ENCODE data around the gene VPS13A. TPM values are rescaled to one million over a fixed set of nuclear protein-coding genes. Genes with fewer than 3 reads are reported as not detected.
"Not testable (repeated sequence)": the region's sequence is repeated elsewhere in the genome, so short reads cannot be mapped to it uniquely, and the experiment has no call there.

VPS13A gene
- polyA plus RNA-seq, 3 donors: 3.8 to 4.6 (median 4.4) TPM

- H3K27ac ChIP-seq (ENCODE audit: low read depth, low read length): no peak overlapping the region
- WGBS, 3 donors: 38 to 56% (median 48%) methylated on average over 3 of the region's 3 CpGs
Measured at GRCh38 chr9:77438653-77439052, 261.3 kb downstream of the VPS13A start.

- whole genome bisulfite sequencing, 3 donors: 23 to 51% (median 40%) methylated on average over 10 of the region's 10 CpGs
- no peak overlapping the region for H3K27ac ChIP-seq (ENCODE audit: low read depth, low read length)
Measured at GRCh38 chr9:77440057-77440456, 262.7 kb downstream of the VPS13A start.

- H3K27ac ChIP-seq (ENCODE audit: low read depth, low read length): not testable (repeated sequence)
- WGBS, 3 donors: 47 to 79% (median 67%) methylated on average over 7 of the region's 7 CpGs
Measured at GRCh38 chr9:77441124-77441523, 263.8 kb downstream of the VPS13A start.

GRCh38 chr9:77442436-77442835 is 265.1 kb downstream of the VPS13A start:
- WGBS, 3 donors: 80 to 96% (median 88%) methylated on average over 1 of the region's 1 CpG

DNA sequence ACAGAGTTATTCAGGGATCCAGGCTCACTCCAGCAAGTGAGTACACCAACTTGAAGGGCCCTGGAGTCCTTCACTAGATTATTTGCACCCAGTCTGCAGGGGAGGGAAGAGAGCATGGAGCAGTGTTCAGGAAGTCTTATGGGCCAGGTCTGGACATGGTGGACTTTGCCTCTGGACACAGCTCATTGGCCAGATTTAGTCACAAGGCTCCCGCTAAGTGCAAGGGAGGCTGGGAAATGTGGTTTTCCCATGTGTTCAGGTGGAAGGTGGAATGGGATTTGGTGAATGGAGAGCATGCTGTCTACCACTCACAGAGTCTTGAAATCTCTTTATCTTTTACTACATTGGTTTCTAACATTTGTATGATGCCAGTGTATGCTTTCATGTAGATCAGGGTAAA is 270.3 kb downstream of the VPS13A start:
- 98 to 100% (median 100%) methylated on average over 1 of the region's 1 CpG for WGBS, 3 donors
- no peak overlapping the region for H3K27ac ChIP-seq (ENCODE audit: low read depth, low read length)

More at GRCh38 chr9:77442436-77442835, 265.1 kb downstream of the VPS13A start:
- H3K27ac ChIP-seq (ENCODE audit: low read depth, low read length): no peak overlapping the region

GRCh38 chr9:77449240-77450084 is 272.1 kb downstream of the VPS13A start:
- no peak overlapping the region for H3K27ac ChIP-seq (ENCODE audit: low read depth, low read length)
- 67 to 83% (median 76%) methylated on average over 12 of the region's 12 CpGs for WGBS, 3 donors

DNA sequence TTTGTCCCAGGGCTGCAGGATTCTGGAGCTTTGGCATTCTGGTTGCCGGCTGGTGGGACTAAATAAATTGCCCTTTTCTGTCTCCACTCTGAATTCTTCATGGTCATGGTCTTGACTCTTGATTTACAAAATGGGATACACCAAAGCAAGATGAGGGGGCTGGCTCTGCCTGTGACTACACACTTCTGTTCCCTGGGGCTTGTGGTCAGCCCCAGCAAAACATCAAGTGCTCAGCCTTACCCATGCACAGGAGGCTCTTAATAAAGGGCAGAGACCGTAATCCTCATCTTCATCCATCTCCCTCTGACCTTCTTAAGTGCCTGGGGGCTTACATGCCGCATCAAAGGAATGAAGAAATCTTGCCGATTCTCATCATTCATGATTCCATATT is 272.7 kb downstream of the VPS13A start:
- H3K27ac ChIP-seq (ENCODE audit: low read depth, low read length): no peak overlapping the region
- WGBS, 3 donors: 95 to 97% (median 97%) methylated on average over 4 of the region's 4 CpGs

DNA sequence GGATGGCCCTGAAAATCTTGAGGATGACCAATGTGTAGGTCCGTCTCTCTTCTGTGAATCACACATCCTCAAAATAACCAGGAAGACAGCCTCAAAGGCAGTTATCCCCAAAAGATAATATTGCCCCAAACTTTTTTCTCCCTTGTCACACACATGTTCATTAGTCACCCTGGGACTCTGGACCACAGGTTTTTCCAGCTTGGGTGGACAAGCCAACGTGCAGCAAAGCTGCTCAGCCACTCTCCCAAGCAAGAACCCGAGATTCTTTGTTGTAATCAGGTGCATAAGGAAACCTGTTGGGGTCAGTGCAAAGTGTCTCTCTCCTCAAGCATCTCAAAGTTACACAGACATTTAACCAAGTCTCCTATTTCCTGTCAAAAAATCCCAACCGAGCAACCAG is 274.2 kb downstream of the VPS13A start:
- no peak overlapping the region for H3K27ac ChIP-seq (ENCODE audit: low read depth, low read length)
- 80 to 92% (median 91%) methylated on average over 4 of the region's 4 CpGs for WGBS, 3 donors

DNA sequence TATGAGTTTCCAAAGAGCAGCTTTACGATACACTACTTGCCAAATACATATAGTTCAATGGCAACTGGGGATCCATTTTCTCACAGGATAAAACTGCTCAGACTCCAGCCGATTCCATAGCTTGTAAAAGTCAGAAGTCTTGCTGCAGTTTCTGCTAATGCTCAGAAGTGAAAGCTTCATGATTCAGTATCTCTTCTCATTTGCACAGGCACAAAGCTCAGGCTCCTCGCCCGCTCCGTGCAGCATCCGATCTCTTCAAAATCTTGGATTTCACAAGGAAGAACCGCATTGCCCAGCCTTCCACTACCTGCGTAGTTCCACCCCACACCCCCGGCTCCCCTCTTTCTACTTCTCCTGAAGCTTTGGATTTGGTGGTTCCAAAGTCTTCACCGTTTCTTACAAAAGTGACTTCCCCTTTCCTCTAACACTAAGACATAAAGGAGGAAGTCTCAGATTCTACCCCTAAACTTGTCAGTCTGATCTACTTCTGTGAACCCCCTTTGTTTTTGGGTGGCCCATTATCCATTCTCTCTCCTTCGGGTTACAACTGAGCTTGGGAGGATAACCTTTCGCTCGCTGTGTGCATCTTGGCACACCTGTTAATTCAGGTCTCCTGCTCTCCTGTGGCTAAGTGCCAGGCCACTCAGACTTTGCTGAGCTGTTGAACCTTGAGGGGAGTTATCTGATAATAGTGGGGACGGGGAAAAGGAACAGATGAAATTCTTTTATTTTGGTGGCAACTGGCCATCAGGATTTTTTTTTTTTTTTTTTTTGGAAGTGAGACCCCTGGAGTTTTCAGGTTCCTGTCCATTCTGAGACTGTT is 276.7 kb downstream of the VPS13A start:
- no peak overlapping the region for H3K27ac ChIP-seq (ENCODE audit: low read depth, low read length)

GRCh38 chr9:77454663-77455062 is 277.3 kb downstream of the VPS13A start:
- H3K27ac ChIP-seq (ENCODE audit: low read depth, low read length): no peak overlapping the region

More for the DNA sequence above, 276.7 kb downstream of the VPS13A start:
- 63 to 79% (median 63%) methylated on average over 14 of the region's 14 CpGs for WGBS, 3 donors

GRCh38 chr9:77455312-77455927 is 278.1 kb downstream of the VPS13A start:
- WGBS, 3 donors: 67 to 72% (median 68%) methylated on average over 8 of the region's 8 CpGs

More at GRCh38 chr9:77454663-77455062, 277.3 kb downstream of the VPS13A start:
- WGBS, 3 donors: 90 to 98% (median 90%) methylated on average over 3 of the region's 3 CpGs

DNA sequence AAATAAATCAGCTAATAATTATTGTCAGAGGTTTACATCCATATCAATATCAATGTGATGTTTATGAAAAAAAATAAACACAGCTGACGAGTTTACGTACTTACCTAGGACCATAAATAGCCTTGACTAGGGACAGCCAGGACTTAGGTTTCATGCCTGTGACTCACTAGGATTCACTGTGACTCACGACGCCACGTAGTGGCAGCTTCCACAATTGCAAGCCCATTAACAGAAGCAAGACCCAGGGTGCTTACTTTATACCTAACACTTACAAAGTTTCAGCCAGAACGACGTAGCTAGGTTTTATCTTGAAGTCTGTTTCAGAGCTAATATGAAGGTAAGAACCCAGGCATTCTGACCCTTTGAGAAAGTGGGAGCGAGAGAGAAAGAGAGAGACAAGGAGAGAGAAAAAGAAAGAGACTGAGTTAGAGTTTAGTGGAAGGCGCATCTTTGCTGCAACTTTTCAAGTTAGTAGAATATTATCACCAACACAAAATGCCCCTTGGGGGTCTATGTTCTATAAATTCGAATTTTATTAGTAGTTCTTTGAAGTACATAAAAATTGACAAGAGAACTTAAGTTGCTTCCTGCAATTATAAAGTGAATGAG is 279.6 kb downstream of the VPS13A start:
- H3K27ac ChIP-seq (ENCODE audit: low read depth, low read length): no peak overlapping the region
- WGBS, 3 donors: 13 to 21% (median 20%) methylated on average over 10 of the region's 10 CpGs

More at GRCh38 chr9:77455312-77455927, 278.1 kb downstream of the VPS13A start:
- H3K27ac ChIP-seq (ENCODE audit: low read depth, low read length): no peak overlapping the region

DNA sequence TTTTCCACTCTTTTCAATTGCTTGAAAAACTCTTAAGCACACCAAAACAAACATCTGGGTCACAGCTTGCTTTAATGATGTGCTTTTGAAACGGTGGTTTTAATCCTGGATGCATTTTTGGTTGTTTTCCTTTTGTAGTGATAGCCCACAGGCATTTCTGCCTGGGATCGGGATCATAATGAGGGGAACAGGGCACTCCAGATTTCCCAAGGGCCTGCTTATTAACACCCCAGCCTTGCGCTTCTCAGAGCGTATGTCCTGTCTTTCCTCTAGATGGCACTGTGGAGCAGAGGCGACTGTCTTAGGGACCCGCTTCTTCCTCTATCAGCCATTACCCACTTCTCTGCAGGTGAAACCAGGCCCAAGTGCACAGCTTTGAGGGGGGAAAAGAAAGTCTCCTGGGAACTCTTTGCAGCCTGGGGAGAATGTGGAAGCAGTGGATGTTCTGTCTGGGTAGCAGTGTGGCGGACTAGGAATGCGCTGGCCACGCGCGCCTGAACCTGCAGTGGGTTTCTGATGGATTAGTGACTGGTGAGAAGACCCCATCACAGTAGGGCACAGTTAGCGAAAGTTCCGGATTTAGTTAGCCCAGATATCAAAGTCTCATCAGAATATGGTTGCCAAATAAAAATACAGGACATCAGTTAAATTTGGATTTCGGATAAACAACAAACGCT is 280.7 kb downstream of the VPS13A start:
- H3K27ac ChIP-seq (ENCODE audit: low read depth, low read length): no peak overlapping the region
- 48 to 57% (median 50%) methylated on average over 15 of the region's 15 CpGs for WGBS, 3 donors

- 79 to 90% (median 82%) methylated on average over 8 of the region's 8 CpGs for WGBS, 3 donors
- no peak overlapping the region for H3K27ac ChIP-seq (ENCODE audit: low read depth, low read length)
Measured at GRCh38 chr9:77460938-77461337, 283.6 kb downstream of the VPS13A start.

DNA sequence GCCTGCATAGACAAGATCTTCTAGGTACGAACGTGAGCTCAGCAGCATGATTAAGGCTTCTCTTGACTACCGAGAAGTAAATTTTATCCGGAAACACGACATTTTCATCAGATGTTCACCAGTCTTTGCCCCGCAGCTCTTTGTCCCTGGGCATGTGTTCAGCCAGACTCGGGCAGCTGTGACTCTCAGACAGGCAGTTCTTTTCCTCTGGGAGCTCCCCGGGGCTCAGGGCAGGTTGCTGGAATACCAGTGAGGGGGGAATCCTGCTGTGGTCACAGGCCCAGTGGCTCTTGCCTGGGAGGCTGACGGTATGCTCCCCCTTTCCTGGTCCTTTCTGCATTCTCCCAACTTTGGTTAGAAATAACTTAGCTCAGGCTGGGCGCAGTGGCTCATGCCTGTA is 284.7 kb downstream of the VPS13A start:
- H3K27ac ChIP-seq (ENCODE audit: low read depth, low read length): no peak overlapping the region
- WGBS, 3 donors: 83 to 90% (median 87%) methylated on average over 10 of the region's 10 CpGs

DNA sequence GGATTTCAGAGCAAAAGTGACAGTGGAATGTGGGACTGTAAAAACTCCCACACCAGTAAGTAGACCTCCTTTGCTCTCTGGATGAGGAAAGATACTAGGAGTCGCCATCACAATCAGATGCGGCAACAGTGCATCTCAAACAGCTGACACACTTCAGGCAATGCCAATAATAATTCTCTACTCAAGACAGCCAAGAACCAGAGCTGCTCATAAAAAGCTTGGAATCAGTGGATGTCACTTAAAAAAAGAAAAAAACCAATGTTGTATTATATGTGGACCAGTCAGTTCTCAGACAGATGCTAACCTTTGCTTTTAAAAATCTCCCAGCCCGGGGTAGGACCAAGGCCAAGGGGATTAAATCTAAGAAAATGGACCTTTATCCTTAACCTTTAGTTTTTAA is 285.8 kb downstream of the VPS13A start:
- WGBS, 3 donors: 66 to 78% (median 73%) methylated on average over 3 of the region's 3 CpGs
- H3K27ac ChIP-seq (ENCODE audit: low read depth, low read length): no peak overlapping the region

GRCh38 chr9:77464661-77465060 is 287.3 kb downstream of the VPS13A start:
- no peak overlapping the region for H3K27ac ChIP-seq (ENCODE audit: low read depth, low read length)
- WGBS, 3 donors: 54 to 95% (median 83%) methylated on average over 3 of the region's 3 CpGs

All from adipose tissue (tissue), 3 donors.